K562 (cell line): ENCODE results near the gene PGGHG. TPM values are rescaled to one million over a fixed set of nuclear protein-coding genes. Genes with fewer than 3 reads are reported as not detected.

Source experiments
- AFF4 ChIP-seq: sonication (generic); formaldehyde crosslinking; IDR thresholded peaks from 2 replicates; pipeline ENCODE4 v1.8.0; 2023; ENCODE audit warnings: mild to moderate bottlenecking, missing genetic modification reagents
- CHCHD3 ChIP-seq: fragments of 250-450 bp; sonication (Bioruptor Pico); IDR thresholded peaks from 2 replicates; pipeline ENCODE4 v2.1.2; 2022; ENCODE audit warnings: mild to moderate bottlenecking
- DIDO1 ChIP-seq: fragments of 450-650 bp; IDR thresholded peaks from 2 replicates; pipeline ENCODE4 v1.6.1; 2016; ENCODE audit warnings: low read depth, missing biosample characterization, missing genetic modification characterization
- E2F8 ChIP-seq: fragments of 450-650 bp; IDR thresholded peaks from 2 replicates; pipeline ENCODE4 v1.7.1; 2018; ENCODE audit warnings: mild to moderate bottlenecking, low read depth; ENCODE audit not compliant: partially characterized antibody
- ELK3 ChIP-seq: fragments of 450-650 bp; formaldehyde crosslinking; IDR thresholded peaks from 2 replicates; pipeline ENCODE4 v1.4.0; 2020; ENCODE audit warnings: mild to moderate bottlenecking
- EP400 ChIP-seq: fragments of 450-650 bp; IDR thresholded peaks from 2 replicates; pipeline ENCODE4 v1.6.1; 2017; ENCODE audit warnings: antibody characterized with exemption, mild to moderate bottlenecking, moderate library complexity
- LCOR ChIP-seq: sonication (generic); formaldehyde crosslinking; IDR thresholded peaks from 2 replicates; pipeline ENCODE4 v1.8.0; 2022; ENCODE audit warnings: mild to moderate bottlenecking, missing genetic modification reagents
- NELFE ChIP-seq: IDR thresholded peaks from 2 replicates; pipeline ENCODE4 v1.6.1; 2011; ENCODE audit warnings: mild to moderate bottlenecking; ENCODE audit not compliant: insufficient read depth, insufficient read length
- NFRKB ChIP-seq: fragments of 450-650 bp; IDR thresholded peaks from 2 replicates; pipeline ENCODE4 v1.6.1; 2016; ENCODE audit warnings: low read depth
- NR1H2 ChIP-seq: sonication (generic); formaldehyde crosslinking; IDR thresholded peaks from 2 replicates; pipeline ENCODE4 v1.4.0; 2020; ENCODE audit warnings: mild to moderate bottlenecking, missing genetic modification reagents
- NR2C1 ChIP-seq, 2 experiments: fragments of 450-650 bp; IDR thresholded peaks; 2 replicates each; pipeline ENCODE4 v1.6.1; 2017; ENCODE audit warnings: mild to moderate bottlenecking in 2 of 2, antibody characterized with exemption in 1 of 2, inconsistent platforms in 1 of 2, missing compliant biosample characterization in 1 of 2, missing genetic modification characterization in 1 of 2
- PHF20 ChIP-seq: fragments of 450-650 bp; IDR thresholded peaks from 2 replicates; pipeline ENCODE4 v1.6.1; 2018; ENCODE audit not compliant: partially characterized antibody
- THAP12 ChIP-seq: fragments of 250-450 bp; sonication (Bioruptor Pico); IDR thresholded peaks from 2 replicates; pipeline ENCODE4 v1.9.0; 2021; ENCODE audit warnings: mild to moderate bottlenecking, inconsistent platforms
- ZNF263 ChIP-seq: sonication (generic); formaldehyde crosslinking; IDR thresholded peaks from 2 replicates; pipeline ENCODE4 v1.8.0; 2022; ENCODE audit warnings: mild to moderate bottlenecking, missing genetic modification reagents, borderline replicate concordance
- ZNF282 ChIP-seq: sonication (generic); formaldehyde crosslinking; IDR thresholded peaks from 2 replicates; pipeline ENCODE4 v1.8.1; 2023; ENCODE audit warnings: missing genetic modification reagents
- ZNF639 ChIP-seq, 2 experiments: fragments of 200-800 bp in 1 of 2; sonication (Bioruptor generic) in 1 of 2; sonication (generic) in 1 of 2; formaldehyde crosslinking in 1 of 2; IDR thresholded peaks in 1 of 2; conservative IDR thresholded peaks in 1 of 2; 2 replicates each; pipeline versions ENCODE4 v1.5.0 to v1.6.1; 2016 to 2020; ENCODE audit warnings: missing compliant biosample characterization in 1 of 2, missing genetic modification characterization in 1 of 2, missing genetic modification reagents in 1 of 2
- polyA plus RNA-seq, 8 experiments: library from polyadenylated mRNA; depleted of rRNA in 4 of 8; stranded (reverse) in 5 of 8; unstranded in 3 of 8; fragments of >200 nt; fragmentation: Nextera tagmentation in 2 of 8; fragmentation: Illumina TruSeq in 1 of 8; extraction: Ambion mirVana in 2 of 8; extraction: Trizol in 1 of 8; gene quantifications; 2 replicates each; pipeline versions ENCODE4 v1.2.1 to v1.2.3, GENCODE V29; 2011 to 2014; ENCODE audit warnings: inconsistent platforms in 1 of 8, missing spikeins in 1 of 8
- total RNA-seq, 7 experiments: library from RNA; depleted of rRNA in 6 of 7; stranded (reverse); fragments of >200 nt in 6 of 7; fragmentation: Illumina TruSeq in 2 of 7; extraction: Trizol in 2 of 7; gene quantifications; 2 replicates each; pipeline versions ENCODE4 v1.2.1 to v1.2.3, GENCODE V29; 2011 to 2021; ENCODE audit warnings: low replicate concordance in 1 of 7

Gene PGGHG
- total and polyA plus RNA-seq, 9 of the 15 experiments (the other 6 are each of a cell fraction or from before 2014, with no cell fraction given): 0.38 to 85.1 (median 18.1) TPM

GRCh38 chr11:313304-313786, 24.4 kb downstream of the PGGHG start (continued):
- TF ChIP-seq DIDO1 (no peak), NFRKB (peak; percentile 11; the same call in 1 of the 2 replicates), NELFE (no peak), NR1H2 (CRISPR knock-in tag) (no peak), CHCHD3 (CRISPR knock-in tag) (no peak), ELK3 (no peak), EP400 (no peak), THAP12 (CRISPR knock-in tag) (no peak), LCOR (no peak), NR2C1 (IDR thresholded peaks at IDR 0.05) (no peak), NR2C1 (tag; IDR thresholded peaks at IDR 0.05) (peak; percentile 25; the same call in 1 of the 2 replicates), E2F8 (no peak), ZNF263 (CRISPR knock-in tag) (no peak), ZNF282 (no peak), ZNF639 (CRISPR knock-in tag; conservative IDR thresholded peaks at IDR 0.05 in 1 of 2, IDR thresholded peaks at IDR 0.05 in 1 of 2) (no peak), AFF4 (CRISPR knock-in tag) (no peak), PHF20 (no peak)
